ENCODE measurements around the gene SF1. TPM values are rescaled to one million over a fixed set of nuclear protein-coding genes. Genes with fewer than 3 reads are reported as not detected.
A peak's percentile ranks its signal among the peaks of the same experiment; 100 is the strongest.

SF1 gene
- total RNA-seq, 1 experiment from 2014 or later: 386 TPM

GRCh38 chr11:64759722-64760719 lies 18.3 kb downstream of the SF1 start, which contains the start of gene PYGM:
TSS of gene PYGM (minus strand) at chr11:64759974. CDS start at chr11:64759898, 76 bp downstream.
- peak; percentile 43 to 53 for DNase-seq
- Histone ChIP-seq H3K27me3 (replicated peaks; ENCODE audit: control insufficient read depth, insufficient read depth, low read length) (no peaks in the 10 kb centered on the region), H3K4me3 (ENCODE audit: low read depth, low read length) (no peak within 1 kb of the TSS), H3K9me3 (no peaks in the 10 kb centered on the region), H3K36me3 (ENCODE audit: control insufficient read depth, insufficient read depth, low read length) (peaks cover 7% of the 10 kb centered on the region; the same call in 1 of the 2 replicates), H3K4me1 (no peaks in the 10 kb centered on the region)
- Mint-ChIP-seq H3K4me1 (ENCODE audit: low read depth, unreplicated experiment) (no peaks in the 10 kb centered on the region), H3K9me3 (ENCODE audit: unreplicated experiment) (no peaks in the 10 kb centered on the region), H3K4me3 (ENCODE audit: unreplicated experiment) (no peak within 1 kb of the TSS), H3K27me3 (ENCODE audit: insufficient read depth, unreplicated experiment) (no peaks in the 10 kb centered on the region), H3K27ac (ENCODE audit: unreplicated experiment) (peak within 1 kb of the TSS; percentile 79), H3K36me3 (ENCODE audit: insufficient read depth, unreplicated experiment) (peaks cover 69% of the 10 kb centered on the region)
- intact Hi-C loops (cut with micrococcal nuclease; ENCODE audit: unreplicated experiment): no loop called here
- no TSS peak for BruUV-seq (replicated peaks)
- POLR2A ChIA-PET: interaction anchor here (1.4 to 2.1 kb wide), 2 partner anchors 16 to 19 kb away, joined by 3 to 10 read pairs; partner anchors contain the start of gene SF1
- CTCF ChIA-PET: interaction anchor here (0.6 kb wide), 1 partner anchor 95 kb away, joined by 3 read pairs; no protein-coding TSS in a partner anchor
- no peak for TF ChIP-seq CTCF (IDR thresholded peaks at IDR 0.05; ENCODE audit: insufficient read depth in 1 of 2, low read depth in 1 of 2, low read length in 1 of 2, severe bottlenecking in 1 of 2, unreplicated experiment in 1 of 2)

- H3K4me1 ChIP-seq: no peaks in the 10 kb centered on the region
- no peaks in the 10 kb centered on the region for H3K27me3 ChIP-seq (replicated peaks; ENCODE audit: control insufficient read depth, insufficient read depth, low read length)
- DNase-seq: peak in 1 of 2 experiments; percentile 43
- Mint-ChIP-seq H3K27ac (ENCODE audit: unreplicated experiment) (peak overlapping the region; percentile 55), H3K36me3 (ENCODE audit: insufficient read depth, unreplicated experiment) (peaks cover 61% of the 10 kb centered on the region), H3K4me1 (ENCODE audit: low read depth, unreplicated experiment) (no peaks in the 10 kb centered on the region), H3K27me3 (ENCODE audit: insufficient read depth, unreplicated experiment) (no peaks in the 10 kb centered on the region), H3K9me3 (ENCODE audit: unreplicated experiment) (no peaks in the 10 kb centered on the region), H3K4me3 (ENCODE audit: unreplicated experiment) (no peak overlapping the region)
- CTCF ChIA-PET: interaction anchor here (0.6 kb wide), 1 partner anchor 976 kb away, joined by 4 read pairs; no protein-coding TSS in a partner anchor
- POLR2A ChIA-PET: interaction anchor here (2.1 kb wide), 1 partner anchor 19 kb away, joined by 10 read pairs; the partner anchor contains the start of gene SF1
- no peaks in the 10 kb centered on the region for H3K9me3 ChIP-seq
- peaks cover 3% of the 10 kb centered on the region; the same call in 1 of the 2 replicates for H3K36me3 ChIP-seq (ENCODE audit: control insufficient read depth, insufficient read depth, low read length)
- no TSS peak for BruUV-seq (replicated peaks)
- no peak for TF ChIP-seq CTCF (IDR thresholded peaks at IDR 0.05; ENCODE audit: insufficient read depth in 1 of 2, low read depth in 1 of 2, low read length in 1 of 2, severe bottlenecking in 1 of 2, unreplicated experiment in 1 of 2)
- H3K4me3 ChIP-seq (ENCODE audit: low read depth, low read length): no peak overlapping the region
- intact Hi-C loops (cut with micrococcal nuclease; ENCODE audit: unreplicated experiment): no loop called here
These were observed 19.1 kb downstream of the SF1 start for GRCh38 chr11:64759131-64759721.
